Sigmoid colon (tissue), 4 donors: ENCODE data around the gene NFIA.

Experiments
- EP300 ChIP-seq, 4 donors: sonication (generic); formaldehyde crosslinking; IDR thresholded peaks; one replicate each; pipeline ENCODE4 v1.6.1; 2017; ENCODE audit warnings: antibody characterized with exemption in 4 of 4
- POLR2A ChIP-seq, 2 donors: fragments of 450-650 bp; IDR thresholded peaks; one replicate each; pipeline ENCODE4 v1.6.1; 2016; ENCODE audit warnings: antibody characterized with exemption in 2 of 2, mild to moderate bottlenecking in 2 of 2, moderate library complexity in 2 of 2
- POLR2AphosphoS5 ChIP-seq, 4 donors: sonication (generic); formaldehyde crosslinking; IDR thresholded peaks; one replicate each; pipeline ENCODE4 v1.6.1; 2017; ENCODE audit warnings: antibody characterized with exemption in 4 of 4
- TF ChIP-seq, protein P1 (sequence below), 4 experiments: fragments of 450-650 bp in 3 of 4; fragments of 200-600 bp in 1 of 4; IDR thresholded peaks; one replicate each; pipeline ENCODE4 v1.5.1; 2016 to 2019; ENCODE audit warnings: antibody characterized with exemption in 4 of 4, mild to moderate bottlenecking in 3 of 4, moderate library complexity in 2 of 4

- no peak for TF ChIP-seq EP300 (IDR thresholded peaks at IDR 0.05)
- TF ChIP-seq, protein P1, sequence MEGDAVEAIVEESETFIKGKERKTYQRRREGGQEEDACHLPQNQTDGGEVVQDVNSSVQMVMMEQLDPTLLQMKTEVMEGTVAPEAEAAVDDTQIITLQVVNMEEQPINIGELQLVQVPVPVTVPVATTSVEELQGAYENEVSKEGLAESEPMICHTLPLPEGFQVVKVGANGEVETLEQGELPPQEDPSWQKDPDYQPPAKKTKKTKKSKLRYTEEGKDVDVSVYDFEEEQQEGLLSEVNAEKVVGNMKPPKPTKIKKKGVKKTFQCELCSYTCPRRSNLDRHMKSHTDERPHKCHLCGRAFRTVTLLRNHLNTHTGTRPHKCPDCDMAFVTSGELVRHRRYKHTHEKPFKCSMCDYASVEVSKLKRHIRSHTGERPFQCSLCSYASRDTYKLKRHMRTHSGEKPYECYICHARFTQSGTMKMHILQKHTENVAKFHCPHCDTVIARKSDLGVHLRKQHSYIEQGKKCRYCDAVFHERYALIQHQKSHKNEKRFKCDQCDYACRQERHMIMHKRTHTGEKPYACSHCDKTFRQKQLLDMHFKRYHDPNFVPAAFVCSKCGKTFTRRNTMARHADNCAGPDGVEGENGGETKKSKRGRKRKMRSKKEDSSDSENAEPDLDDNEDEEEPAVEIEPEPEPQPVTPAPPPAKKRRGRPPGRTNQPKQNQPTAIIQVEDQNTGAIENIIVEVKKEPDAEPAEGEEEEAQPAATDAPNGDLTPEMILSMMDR (IDR thresholded peaks at IDR 0.05) = no peak
- TF ChIP-seq POLR2A (IDR thresholded peaks at IDR 0.05) = no peak
- no peak for TF ChIP-seq POLR2AphosphoS5 (IDR thresholded peaks at IDR 0.05)
Measured at GRCh38 chr1:61504852-61505390, 422.6 kb downstream of the NFIA start.
